ENCODE data around the gene COL21A1. TPM values are rescaled to one million over a fixed set of nuclear protein-coding genes. Genes with fewer than 3 reads are reported as not detected.

The COL21A1 gene
- total RNA-seq, 6 donors from 2014 or later: 3.2 to 35.6 (median 9.2) TPM

GRCh38 chr6:56048601-56049000 lies 198.8 kb downstream of the COL21A1 start:
- no peak overlapping the region for H3K4me3 ChIP-seq
- ATAC-seq (ENCODE audit: low FRiP score in 2 of 2) (no peak), DNase-seq (no peak)
- TF ChIP-seq POLR2A (IDR thresholded peaks at IDR 0.05): no peak
- no peak for TF ChIP-seq EP300 (IDR thresholded peaks at IDR 0.05)
- no peak for TF ChIP-seq CTCF (IDR thresholded peaks at IDR 0.05)
- TF ChIP-seq POLR2AphosphoS5 (IDR thresholded peaks at IDR 0.05): no peak
- H3K36me3 ChIP-seq: no peaks in the 10 kb centered on the region
- no peaks in the 10 kb centered on the region for H3K9me3 ChIP-seq
- H3K27me3 ChIP-seq: no peaks in the 10 kb centered on the region
- no peak overlapping the region for H3K27ac ChIP-seq
- H3K4me1 ChIP-seq: no peaks in the 10 kb centered on the region
- 87 to 90% methylated on average over 4 of the region's 4 CpGs for WGBS, 2 donors

GRCh38 chr6:56047931-56048540 lies 199.3 kb downstream of the COL21A1 start:
- TF ChIP-seq CTCF (IDR thresholded peaks at IDR 0.05) (no peak), POLR2AphosphoS5 (IDR thresholded peaks at IDR 0.05) (no peak), POLR2A (IDR thresholded peaks at IDR 0.05) (no peak), EP300 (IDR thresholded peaks at IDR 0.05) (no peak)
- no peak overlapping the region for H3K27ac ChIP-seq

GRCh38 chr6:56046576-56046975 lies 200.8 kb downstream of the COL21A1 start:
- H3K27ac ChIP-seq: no peak overlapping the region
- WGBS, 2 donors: 37 to 51% methylated on average over 7 of the region's 7 CpGs
- H3K9me3 ChIP-seq: no peaks in the 10 kb centered on the region
- no peaks in the 10 kb centered on the region for H3K4me1 ChIP-seq
- H3K36me3 ChIP-seq: no peaks in the 10 kb centered on the region
- no peak overlapping the region for H3K4me3 ChIP-seq
- H3K27me3 ChIP-seq: no peaks in the 10 kb centered on the region
- no peak for TF ChIP-seq POLR2A (IDR thresholded peaks at IDR 0.05)
- no peak for TF ChIP-seq POLR2AphosphoS5 (IDR thresholded peaks at IDR 0.05)
- TF ChIP-seq CTCF (IDR thresholded peaks at IDR 0.05): no peak
- peak in 1 of 2 donors; percentile 55 for DNase-seq
- peak in 1 of 2 donors; percentile 70 for ATAC-seq (ENCODE audit: low FRiP score in 2 of 2)

More at GRCh38 chr6:56047931-56048540, 199.3 kb downstream of the COL21A1 start:
- Histone ChIP-seq H3K36me3 (no peaks in the 10 kb centered on the region), H3K4me3 (no peak overlapping the region), H3K9me3 (no peaks in the 10 kb centered on the region), H3K27me3 (no peaks in the 10 kb centered on the region), H3K4me1 (no peaks in the 10 kb centered on the region)
- 70 to 76% methylated on average over 2 of the region's 2 CpGs for WGBS, 2 donors
- ATAC-seq (ENCODE audit: low FRiP score in 2 of 2) (no peak), DNase-seq (no peak)

GRCh38 chr6:56043761-56044160 lies 203.6 kb downstream of the COL21A1 start:
- H3K27ac ChIP-seq: no peak overlapping the region
- no peak for ATAC-seq (ENCODE audit: low FRiP score in 2 of 2)
- TF ChIP-seq CTCF (IDR thresholded peaks at IDR 0.05) (no peak), POLR2A (IDR thresholded peaks at IDR 0.05) (no peak), POLR2AphosphoS5 (IDR thresholded peaks at IDR 0.05) (no peak), EP300 (IDR thresholded peaks at IDR 0.05) (no peak)
- H3K9me3 ChIP-seq: no peaks in the 10 kb centered on the region
- no peaks in the 10 kb centered on the region for H3K27me3 ChIP-seq
- no peaks in the 10 kb centered on the region for H3K36me3 ChIP-seq
- DNase-seq: no peak
- 81 to 92% methylated on average over 4 of the region's 4 CpGs for WGBS, 2 donors
- H3K4me1 ChIP-seq: no peaks in the 10 kb centered on the region
- H3K4me3 ChIP-seq: no peak overlapping the region

- no peaks in the 10 kb centered on the region for H3K4me1 ChIP-seq
- H3K27ac ChIP-seq: no peak overlapping the region
- TF ChIP-seq EP300 (IDR thresholded peaks at IDR 0.05) (no peak), CTCF (IDR thresholded peaks at IDR 0.05) (no peak), POLR2A (IDR thresholded peaks at IDR 0.05) (no peak)
- no peak overlapping the region for H3K4me3 ChIP-seq
- no peaks in the 10 kb centered on the region for H3K9me3 ChIP-seq
- ATAC-seq (ENCODE audit: low FRiP score in 2 of 2) (no peak), DNase-seq (no peak)
- H3K27me3 ChIP-seq: no peaks in the 10 kb centered on the region
- H3K36me3 ChIP-seq: no peaks in the 10 kb centered on the region
These were observed 204.3 kb downstream of the COL21A1 start for GRCh38 chr6:56043076-56043475.
